Fibroblast of the conjunctiva (primary cell): ENCODE results near the gene FASN.

ENCODE experiments used
- DNase-seq: peaks from one replicate; pipeline ENCODE4 v3.0.0-alpha.2; 2010; ENCODE audit warnings: low read depth

The FASN gene

DNA sequence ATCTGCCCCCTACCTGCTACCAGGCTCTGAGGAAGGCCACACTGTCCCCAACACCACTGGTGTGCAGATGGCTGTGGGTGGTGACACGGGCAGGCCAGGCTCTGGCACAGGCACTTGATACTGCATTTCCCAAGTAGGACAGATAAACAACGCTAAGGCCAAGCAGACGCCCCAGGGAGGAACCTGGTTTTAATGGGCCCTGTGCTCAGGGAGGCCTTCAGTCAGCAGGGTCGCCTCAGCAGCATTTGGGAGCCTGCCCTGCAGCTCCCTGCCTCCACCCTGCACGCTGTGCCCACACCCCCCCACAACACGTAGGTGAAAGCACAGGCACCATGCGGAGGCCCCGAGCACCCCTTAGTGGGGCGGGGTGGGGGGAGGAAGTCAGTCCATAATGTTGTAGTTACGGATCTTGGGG, 3.3 kb upstream of the FASN start:
- no peak for DNase-seq

DNA sequence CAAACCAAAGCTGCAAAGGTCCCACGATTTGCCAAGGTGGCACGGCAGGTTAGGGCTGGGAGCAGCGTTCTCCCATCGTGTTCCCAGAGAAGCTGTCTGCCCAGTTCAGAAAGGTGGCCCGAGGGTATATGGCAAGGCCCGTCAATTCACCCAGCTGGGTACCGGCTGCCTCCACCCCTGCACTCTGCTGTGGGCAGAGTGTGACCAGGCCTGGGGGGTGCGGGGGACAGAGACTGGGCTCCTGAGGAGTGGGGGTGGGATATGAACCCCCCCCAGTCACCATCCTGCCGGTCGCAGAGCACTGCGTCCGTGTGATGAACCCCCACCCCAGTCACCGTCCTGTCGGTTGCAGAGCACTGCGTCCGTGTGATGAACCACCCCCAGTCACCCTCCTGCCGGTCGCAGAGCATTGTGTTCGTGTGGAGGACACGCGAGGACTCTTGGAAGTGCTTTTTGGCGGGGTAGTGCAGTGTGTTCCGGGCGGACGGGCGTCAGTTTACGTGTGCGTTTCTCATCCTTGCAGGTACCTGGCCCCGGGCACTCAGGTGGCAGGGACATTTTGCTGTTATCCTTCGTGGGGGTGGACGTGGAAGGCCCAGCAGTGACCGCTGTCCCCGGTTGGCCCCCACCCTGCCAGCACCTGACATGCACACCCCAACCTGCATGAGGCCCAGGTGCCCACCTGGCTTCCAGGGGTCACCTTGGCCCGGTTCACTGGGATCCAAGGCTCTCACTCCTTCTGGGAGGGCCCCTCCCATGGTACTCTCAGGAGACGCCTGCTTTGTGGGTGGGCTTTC, 2.7 kb upstream of the FASN start:
- DNase-seq = no peak

- no peak for DNase-seq
Observed at GRCh38 chr17:82098939-82099763, 1.1 kb upstream of the FASN start.

GRCh38 chr17:82097919-82098168, 192 bp downstream of the FASN start:
- DNase-seq = no peak

GRCh38 chr17:82097184-82097918, 685 bp downstream of the FASN start:
- no peak for DNase-seq

- DNase-seq = no peak
Observed at GRCh38 chr17:82096709-82097183, 1.3 kb downstream of the FASN start.

GRCh38 chr17:82095777-82096708, 2.0 kb downstream of the FASN start:
- no peak for DNase-seq

GRCh38 chr17:82094931-82095776, 2.9 kb downstream of the FASN start:
- DNase-seq = no peak

DNA sequence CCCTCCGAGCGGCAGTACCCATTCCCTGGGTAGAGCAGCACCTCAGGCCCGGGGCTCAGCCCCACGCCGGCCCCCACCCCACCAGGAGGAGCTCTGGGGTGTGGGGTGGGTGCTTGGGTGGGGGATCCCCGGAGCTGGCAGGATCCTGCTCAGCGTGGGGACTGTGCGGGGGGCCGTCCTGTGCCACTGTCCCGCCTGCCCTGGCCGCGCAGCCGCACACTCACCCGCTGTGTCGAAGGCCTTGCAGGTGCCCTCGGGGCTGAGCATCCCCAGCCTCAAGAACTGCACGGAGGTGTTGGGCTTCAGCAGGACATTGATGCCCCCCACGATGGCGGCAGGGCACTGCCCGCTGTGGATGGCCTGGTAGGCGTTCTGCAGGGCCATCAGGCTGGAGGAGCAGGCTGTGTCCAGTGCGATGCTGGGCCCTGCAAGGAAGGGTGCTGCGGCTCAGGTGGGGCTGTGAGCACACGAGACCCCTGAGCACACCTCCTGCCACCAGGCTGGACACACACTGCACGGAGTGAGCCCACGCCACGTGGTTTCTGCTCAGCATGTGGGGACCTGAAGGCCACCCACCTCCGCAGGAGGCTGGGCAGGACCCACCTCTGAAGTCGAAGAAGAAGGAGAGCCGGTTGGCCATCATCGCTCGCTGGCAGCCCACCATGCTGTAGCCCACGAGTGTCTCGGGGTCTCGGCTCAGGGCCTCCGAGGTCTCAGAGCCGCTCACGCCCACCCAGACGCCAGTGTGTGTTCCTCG, 4.9 kb downstream of the FASN start:
- no peak for DNase-seq

DNA sequence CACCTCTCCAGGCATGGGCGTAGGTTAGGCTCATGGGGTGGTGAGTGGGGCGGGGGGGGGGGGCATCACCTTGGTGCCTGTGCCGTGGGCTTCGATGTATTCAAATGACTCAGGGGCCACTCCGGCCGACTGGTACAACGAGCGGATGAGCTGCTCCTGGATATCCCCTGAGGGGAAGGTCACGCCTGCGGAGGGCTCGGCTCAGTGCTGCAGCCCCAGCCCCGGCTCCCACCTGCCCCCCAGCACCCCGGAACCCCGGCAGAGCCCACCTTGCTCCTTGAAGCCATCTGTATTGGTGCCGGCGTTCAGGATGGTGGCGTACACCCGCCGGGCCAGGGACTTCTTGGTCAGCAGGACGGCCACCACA, 5.4 kb downstream of the FASN start:
- no peak for DNase-seq

- DNase-seq = no peak
Observed at GRCh38 chr17:82092094-82092586, 5.9 kb downstream of the FASN start.

DNA sequence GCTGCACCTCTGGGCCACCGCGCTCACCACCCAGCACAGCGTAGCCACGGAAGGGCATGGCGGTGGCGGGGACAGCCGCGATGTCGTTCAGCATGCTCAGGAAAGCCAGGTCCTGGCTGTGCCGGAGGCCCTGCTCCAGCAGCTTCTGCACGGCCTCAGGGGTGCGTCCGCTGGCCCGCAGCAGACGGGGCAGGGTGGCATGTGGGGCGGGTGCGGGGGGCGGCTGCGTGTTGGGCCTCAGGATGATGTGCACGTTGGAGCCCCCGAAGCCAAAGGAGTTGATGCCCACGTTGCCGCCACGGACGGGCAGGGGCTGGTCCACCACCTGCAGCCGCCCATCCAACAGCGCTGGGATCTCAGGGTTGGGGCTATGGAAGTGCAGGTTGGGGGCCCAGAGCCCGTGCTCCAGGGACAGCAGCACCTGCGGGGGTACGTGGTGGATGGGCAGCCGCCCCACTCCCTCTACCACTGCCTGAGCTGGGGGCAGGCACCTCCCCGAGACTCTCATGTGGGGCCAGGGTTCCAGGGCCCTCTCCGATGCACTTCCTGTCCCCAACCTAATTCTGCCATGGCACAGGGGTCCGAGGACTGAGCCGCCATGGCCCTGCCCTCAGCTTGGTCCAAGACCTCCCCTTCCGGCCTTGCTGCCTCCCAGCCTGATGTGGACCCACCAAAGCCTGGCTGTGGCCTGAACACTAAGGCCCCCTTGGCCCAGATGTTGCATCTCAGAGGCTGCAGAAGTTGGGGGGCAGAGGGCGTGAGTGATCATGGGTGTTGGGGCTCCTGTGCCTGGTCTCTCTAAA, 6.6 kb downstream of the FASN start:
- DNase-seq = no peak

- no peak for DNase-seq
Observed at GRCh38 chr17:82090549-82091263, 7.3 kb downstream of the FASN start.

DNA sequence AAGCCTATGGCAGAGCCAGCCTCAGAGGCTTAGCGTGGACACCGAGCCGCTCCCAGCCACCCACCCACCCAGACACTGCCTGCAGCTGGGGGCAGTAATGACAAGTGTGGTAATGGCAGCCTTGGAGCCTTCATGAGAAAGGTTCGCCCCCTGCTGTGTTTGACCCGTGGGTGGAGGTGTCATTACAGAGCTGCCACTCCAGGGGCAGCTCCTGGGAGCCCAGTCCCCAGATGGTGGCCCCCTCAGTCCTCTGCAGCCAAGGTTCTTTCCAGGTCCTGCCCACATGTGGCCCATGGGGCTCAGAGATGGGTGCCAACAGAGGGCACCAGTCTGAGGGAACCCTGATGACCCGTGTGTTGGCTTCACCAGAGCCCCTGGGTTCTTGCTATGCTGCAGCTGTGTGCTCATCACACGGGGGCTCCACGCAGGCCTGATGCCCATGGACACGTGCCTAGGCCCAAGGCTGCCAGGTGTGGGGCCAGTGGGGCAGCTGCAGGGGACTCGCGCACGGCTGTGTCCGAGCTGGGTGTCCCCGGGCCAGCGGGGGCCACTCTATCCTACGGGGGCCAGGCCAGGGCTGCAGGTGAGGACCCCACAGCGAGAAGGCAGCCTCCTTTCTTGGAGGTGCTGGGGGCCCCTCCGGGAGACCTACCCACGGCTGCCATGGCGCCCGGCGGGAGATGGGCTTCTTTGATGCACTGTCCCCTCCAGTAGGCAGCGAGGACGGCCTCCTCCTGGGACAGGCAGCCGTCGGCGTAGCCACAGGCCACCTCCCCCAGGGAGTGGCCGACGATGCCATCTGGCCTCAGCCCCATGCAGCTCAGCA, 8.1 kb downstream of the FASN start:
- DNase-seq = no peak

DNA sequence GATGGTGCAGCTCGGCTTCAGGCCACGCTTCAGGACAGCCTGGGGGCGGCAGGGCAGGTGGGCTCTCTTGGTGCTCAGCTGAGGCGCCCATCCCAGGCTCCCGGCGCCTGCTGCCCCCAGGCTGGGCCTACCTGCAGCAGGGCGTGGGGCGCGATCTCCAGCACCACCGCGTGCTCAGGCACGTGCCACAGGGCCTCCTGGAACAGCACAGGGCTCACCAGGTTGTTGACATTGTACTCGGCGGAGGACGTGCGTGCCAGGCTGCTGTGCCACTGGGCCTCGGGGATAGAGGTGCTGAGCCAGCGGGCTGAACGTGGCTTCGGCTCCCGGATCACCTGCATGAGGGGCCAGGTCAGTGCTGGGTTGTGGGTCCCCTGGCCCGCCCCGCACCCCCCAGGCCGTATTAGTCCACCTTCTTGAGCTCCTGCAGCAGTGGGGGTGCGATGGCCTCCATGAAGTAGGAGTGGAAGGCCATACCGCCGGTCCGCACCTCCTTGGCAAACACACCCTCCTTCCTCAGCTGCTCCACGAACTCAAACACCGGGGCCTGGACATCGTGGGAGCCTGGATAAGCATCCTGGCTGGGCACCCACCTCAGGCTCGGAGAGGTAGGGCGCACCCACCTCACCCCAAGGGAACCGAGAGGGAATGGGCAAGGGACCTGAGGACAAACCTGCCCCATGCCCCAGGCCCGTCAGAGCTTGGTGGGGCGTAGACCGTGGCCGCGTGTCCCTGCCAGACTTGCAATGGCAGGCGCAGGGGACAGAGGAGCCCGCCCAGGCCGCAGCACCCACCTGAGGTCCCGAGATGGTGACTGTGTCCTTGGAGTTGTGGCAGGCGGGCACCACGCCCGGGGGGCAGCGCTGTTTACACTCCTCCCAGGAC, 9.0 kb downstream of the FASN start:
- DNase-seq = no peak
